H1 (cell line): ENCODE results near the gene RPP30. TPM values are rescaled to one million over a fixed set of nuclear protein-coding genes. Genes with fewer than 3 reads are reported as not detected.

Experiments
- CTCF ChIA-PET: fragments of 300-600 bp; sonication (Branson Sonifier 250); formaldehyde crosslinking; loops from one replicate; lab custom pipeline; 2021; ENCODE audit not compliant: partially characterized antibody; lab: Charles Lee
- POLR2A ChIA-PET: fragments of 300-600 bp; sonication (Branson Sonifier 250); formaldehyde crosslinking; loops from one replicate; lab custom pipeline; 2021; ENCODE audit warnings: inconsistent platforms; ENCODE audit not compliant: partially characterized antibody; lab: Charles Lee
- DNase-seq, 2 experiments: peaks; one replicate each; pipeline versions ENCODE4 v3.0.0 to v3.0.0-alpha.2; 2010 to 2022; ENCODE audit warnings: low spot score in 2 of 2, low read depth in 1 of 2, mixed read lengths in 1 of 2
- FAIRE-seq: peaks from 2 replicates; lab custom pipeline; 2011; peaks lifted over from hg19 to GRCh38; lab: Jason Lieb, UNC
- H2AFZ ChIP-seq: 2 replicates; pipeline ENCODE4 v1.8.1; 2012; ENCODE audit warnings: low read length, inconsistent platforms
- H2AK5ac ChIP-seq: 2 replicates; pipeline ENCODE4 v1.6.1; 2013; ENCODE audit warnings: low read depth, low read length
- H2BK120ac ChIP-seq: replicated peaks from 2 replicates; pipeline ENCODE3; 2013; ENCODE audit warnings: low read depth, low read length, inconsistent platforms
- H2BK12ac ChIP-seq: 2 replicates; pipeline ENCODE4 v1.6.1; 2013; ENCODE audit warnings: low read depth, low read length
- H2BK15ac ChIP-seq: 2 replicates; pipeline ENCODE4 v1.6.1; 2013; ENCODE audit warnings: low read length
- H2BK20ac ChIP-seq: 2 replicates; pipeline ENCODE4 v1.6.1; 2013; ENCODE audit warnings: low read length
- H2BK5ac ChIP-seq: 2 replicates; pipeline ENCODE4 v1.6.1; 2013; ENCODE audit warnings: low read depth, low read length
- H3K14ac ChIP-seq: 2 replicates; pipeline ENCODE4 v1.6.1; 2013; ENCODE audit warnings: inconsistent platforms; ENCODE audit not compliant: insufficient read length
- H3K18ac ChIP-seq: 2 replicates; pipeline ENCODE4 v1.6.1; 2013; ENCODE audit warnings: low read length; ENCODE audit errors: extremely low read depth
- H3K23ac ChIP-seq: 2 replicates; pipeline ENCODE4 v1.6.1; 2013; ENCODE audit warnings: inconsistent platforms; ENCODE audit not compliant: insufficient read length
- H3K23me2 ChIP-seq: 2 replicates; pipeline ENCODE4 v1.6.1; 2013; ENCODE audit warnings: low read depth, low read length
- H3K27ac ChIP-seq: 2 replicates; pipeline ENCODE4 v1.6.1; 2011; ENCODE audit warnings: low read depth, low read length, inconsistent platforms
- H3K27me3 ChIP-seq, 4 experiments: replicated peaks in 1 of 4; 1 replicate in 1 of 4; 2 replicates in 3 of 4; pipeline versions ENCODE4 v1.6.1 to v1.8.1; 2011 to 2013; ENCODE audit warnings: low read length in 3 of 4, mild to moderate bottlenecking in 3 of 4, inconsistent platforms in 2 of 4, mixed read lengths in 2 of 4, moderate library complexity in 1 of 4; ENCODE audit not compliant: control insufficient read depth in 3 of 4, insufficient read depth in 3 of 4; ENCODE audit errors: extremely low read depth in 1 of 4
- H3K36me3 ChIP-seq, 4 experiments: 2 replicates each; pipeline versions ENCODE4 v1.6.1 to v1.8.1; 2011 to 2013; ENCODE audit warnings: mild to moderate bottlenecking in 4 of 4, low read length in 3 of 4, moderate library complexity in 2 of 4, control low read depth in 1 of 4, inconsistent platforms in 1 of 4; ENCODE audit not compliant: insufficient read depth in 4 of 4, control insufficient read depth in 2 of 4
- H3K4ac ChIP-seq: replicated peaks from 2 replicates; pipeline ENCODE3; 2013; ENCODE audit warnings: low read length, low read depth, mixed read lengths, inconsistent platforms; ENCODE audit not compliant: insufficient read length
- H3K4me1 ChIP-seq, 4 experiments: replicated peaks in 1 of 4; 1 replicate in 1 of 4; 2 replicates in 3 of 4; pipeline versions ENCODE4 v1.6.1 to v1.8.1; 2011 to 2013; ENCODE audit warnings: low read length in 3 of 4, inconsistent platforms in 2 of 4, mixed read lengths in 1 of 4; ENCODE audit not compliant: insufficient read depth in 4 of 4, control insufficient read depth in 3 of 4
- H3K4me2 ChIP-seq, 2 experiments: 2 replicates each; pipeline versions ENCODE4 v1.6.1 to v1.8.1; 2011 to 2013; ENCODE audit warnings: low read depth in 2 of 2, low read length in 2 of 2, control low read depth in 1 of 2, inconsistent platforms in 1 of 2, mild to moderate bottlenecking in 1 of 2; ENCODE audit not compliant: insufficient read depth in 1 of 2
- H3K4me3 ChIP-seq, 4 experiments: fragments of 200-600, 300-600 bp in 1 of 4; sonication (generic), shearing (Covaris generic), sonication (Bioruptor Twin) in 1 of 4; 2 replicates each; pipeline versions ENCODE4 v1.5.1 to v1.8.1; 2011 to 2016; ENCODE audit warnings: low read length in 4 of 4, low read depth in 3 of 4, control low read depth in 2 of 4, inconsistent platforms in 2 of 4, mild to moderate bottlenecking in 2 of 4, mixed read lengths in 1 of 4, moderate library complexity in 1 of 4; ENCODE audit not compliant: insufficient read depth in 2 of 4; ENCODE audit errors: extremely low read depth in 1 of 4
- H3K56ac ChIP-seq: replicated peaks from 2 replicates; pipeline ENCODE3; 2013; ENCODE audit warnings: low read depth, mild to moderate bottlenecking, mixed read lengths, low read length, inconsistent platforms; ENCODE audit not compliant: insufficient read length
- H3K79me1 ChIP-seq: 2 replicates; pipeline ENCODE4 v1.6.1; 2013; ENCODE audit warnings: low read depth, low read length, control low read depth
- H3K79me2 ChIP-seq, 2 experiments: 2 replicates each; pipeline versions ENCODE4 v1.6.1 to v1.8.1; 2012 to 2013; ENCODE audit warnings: low read length in 2 of 2, mild to moderate bottlenecking in 2 of 2, inconsistent platforms in 1 of 2; ENCODE audit not compliant: insufficient read depth in 2 of 2, control insufficient read depth in 1 of 2
- H3K9ac ChIP-seq, 4 experiments: replicated peaks in 1 of 4; 1 replicate in 1 of 4; 2 replicates in 3 of 4; pipeline versions ENCODE4 v1.6.1 to v1.8.1; 2011 to 2013; ENCODE audit warnings: low read depth in 3 of 4, low read length in 3 of 4, control low read depth in 2 of 4, mild to moderate bottlenecking in 2 of 4, moderate library complexity in 2 of 4, inconsistent platforms in 1 of 4; ENCODE audit errors: extremely low read depth in 1 of 4
- H3K9me3 ChIP-seq, 2 experiments: 2 replicates each; pipeline versions ENCODE4 v1.6.1 to v1.8.1; 2012 to 2013; ENCODE audit warnings: mild to moderate bottlenecking in 2 of 2, moderate library complexity in 2 of 2, control low read depth in 1 of 2, inconsistent platforms in 1 of 2, low read depth in 1 of 2, low read length in 1 of 2, mixed read lengths in 1 of 2; ENCODE audit not compliant: insufficient read depth in 2 of 2
- H4K20me1 ChIP-seq, 2 experiments: replicated peaks in 1 of 2; 2 replicates each; pipeline versions ENCODE3 to v1.8.1; 2011 to 2013; ENCODE audit warnings: inconsistent platforms in 2 of 2, low read length in 2 of 2, mild to moderate bottlenecking in 1 of 2; ENCODE audit not compliant: insufficient read depth in 2 of 2, control insufficient read depth in 1 of 2
- H4K5ac ChIP-seq: 2 replicates; pipeline ENCODE4 v1.6.1; 2013; ENCODE audit warnings: low read length, low read depth, mixed read lengths, inconsistent platforms; ENCODE audit not compliant: insufficient read length
- H4K8ac ChIP-seq: 2 replicates; pipeline ENCODE4 v1.8.0; 2013; ENCODE audit warnings: mild to moderate bottlenecking, moderate library complexity, low read length, inconsistent platforms; ENCODE audit not compliant: insufficient read depth; ENCODE audit errors: extremely low read depth
- H4K91ac ChIP-seq: replicated peaks from 2 replicates; pipeline ENCODE3; 2013; ENCODE audit warnings: low read length, mixed read lengths, inconsistent platforms; ENCODE audit not compliant: insufficient read length
- HDAC2 ChIP-seq, 2 experiments: fragments of 300-600 bp in 1 of 2; sonication (generic) in 1 of 2; IDR thresholded peaks; 2 replicates each; pipeline ENCODE4 v1.6.1; 2011 to 2012; ENCODE audit warnings: low read depth in 2 of 2, low read length in 2 of 2, mild to moderate bottlenecking in 2 of 2, moderate library complexity in 2 of 2, borderline replicate concordance in 1 of 2, inconsistent platforms in 1 of 2
- RNF2 ChIP-seq: fragments of 200-900, 300-1000 bp; sonication (generic); IDR thresholded peaks from 2 replicates; pipeline ENCODE4 v1.7.1; 2016; ENCODE audit warnings: borderline replicate concordance, low read depth, mild to moderate bottlenecking, antibody characterized with exemption, low read length; ENCODE audit not compliant: poor library complexity, severe bottlenecking; ENCODE audit errors: missing control alignments
- TEAD4 ChIP-seq: IDR thresholded peaks from 2 replicates; pipeline ENCODE4 v1.6.1; 2012; ENCODE audit warnings: low read depth, low read length, inconsistent platforms, mixed read lengths
- ZNF274 ChIP-seq: IDR thresholded peaks from 2 replicates; pipeline ENCODE4 v1.7.0; 2012; ENCODE audit warnings: low read length, borderline replicate concordance; ENCODE audit errors: extremely low read depth
- WGBS, 2 experiments: shearing (Covaris generic) in 1 of 2; methylation state at CpG; one replicate each; pipeline versions ENCODE4 v1.1.6 to v1.1.7; 2013 to 2015; ENCODE audit warnings: low lambda C conversion rate in 2 of 2, mixed read lengths in 2 of 2, inconsistent platforms in 1 of 2, low coverage in 1 of 2, missing lambda C conversion rate in 1 of 2; ENCODE audit not compliant: insufficient replicate concordance in 2 of 2, insufficient coverage in 1 of 2, insufficient read length in 1 of 2; ENCODE audit errors: extremely low coverage in 1 of 2, missing lambda C conversion rate in 1 of 2; 5-methylcytosine and 5-hydroxymethylcytosine counted together
- polyA plus RNA-seq, 7 experiments: library from polyadenylated mRNA; depleted of rRNA in 3 of 7; stranded (reverse) in 5 of 7; unstranded in 2 of 7; fragments of >200 nt in 5 of 7; fragments of 200-250 nt in 2 of 7; gene quantifications; 1 replicate in 5 of 7; 2 replicates in 1 of 7; 4 replicates in 1 of 7; pipeline versions ENCODE4 v1.2.1 to v1.2.3, GENCODE V29; 2011 to 2013; ENCODE audit warnings: missing spikeins in 2 of 7, mixed read lengths in 2 of 7
- total RNA-seq: library from RNA; stranded (reverse); fragmentation: NEBNext Ultra II Directional; extraction: Animal tissue kit (Norgen Biotek cat#: 25700); gene quantifications from 2 replicates; pipeline ENCODE4 v1.2.1, GENCODE V29; 2021

Gene RPP30
- total and polyA plus RNA-seq, 2 of the 8 experiments (the other 6 are each of a cell fraction or from before 2014, with no cell fraction given): 38.9 to 79.7 TPM

- H2BK20ac ChIP-seq: no peak overlapping the region
- FAIRE-seq (no peak), DNase-seq (no peak)
- no peak overlapping the region for H2BK12ac ChIP-seq
- no peak overlapping the region for H3K4me2 ChIP-seq
- peaks cover 0 to 13% (median 0%) of the 10 kb centered on the region in 4 experiments; a peak in 3 of 8 replicates for H3K36me3 ChIP-seq
- CTCF ChIA-PET: interaction anchor here (1.9 kb wide), 1 partner anchor 59 kb away, joined by 9 read pairs; no protein-coding TSS in a partner anchor
- no peak overlapping the region for H3K56ac ChIP-seq
- H2AFZ ChIP-seq: no peak overlapping the region
- TF ChIP-seq HDAC2 (IDR thresholded peaks at IDR 0.05; ENCODE audit: borderline replicate concordance in 1 of 2, low read depth in 2 of 2, low read length in 2 of 2): no peak
- no peak for TF ChIP-seq ZNF274
- no peak for TF ChIP-seq TEAD4
- no peak for TF ChIP-seq RNF2
- H3K23me2 ChIP-seq: no peaks in the 10 kb centered on the region
- H2AK5ac ChIP-seq: no peak overlapping the region
- H2BK120ac ChIP-seq: no peak overlapping the region
- peaks cover 0 to 4% (median 0%) of the 10 kb centered on the region in 4 experiments; a peak in 1 of 7 replicates for H3K4me1 ChIP-seq
- 80% methylated on average over 1 of the region's 1 CpG; no CpG with 5 or more reads in 1 of the 2 experiments for WGBS, 2 experiments
- no peak overlapping the region for H3K9ac ChIP-seq
- no peaks in the 10 kb centered on the region for H3K27me3 ChIP-seq
- no peak overlapping the region for H4K8ac ChIP-seq
- peaks cover 21 to 27% of the 10 kb centered on the region in 2 experiments for H3K9me3 ChIP-seq
- H3K14ac ChIP-seq: no peak overlapping the region
- H3K4ac ChIP-seq: no peak overlapping the region
- H3K18ac ChIP-seq: no peak overlapping the region
- H4K20me1 ChIP-seq: no peaks in the 10 kb centered on the region
- H4K91ac ChIP-seq: no peak overlapping the region
- H3K79me1 ChIP-seq: no peaks in the 10 kb centered on the region
- H3K23ac ChIP-seq: no peak overlapping the region
- H3K79me2 ChIP-seq: peaks cover 0 to 95% of the 10 kb centered on the region in 2 experiments; a peak in 2 of 4 replicates
- H3K27ac ChIP-seq: no peak overlapping the region
- H4K5ac ChIP-seq: no peak overlapping the region
- H2BK5ac ChIP-seq: no peak overlapping the region
- no peak overlapping the region for H3K4me3 ChIP-seq
- no peak overlapping the region for H2BK15ac ChIP-seq
- POLR2A ChIA-PET: no interaction called here
Measured at GRCh38 chr10:90846746-90847145, 25.0 kb upstream of the RPP30 start.
